Activated CD4-positive, alpha-beta T cell treated with anti-CD3 and anti-CD28 coated beads, Interleukin-2, Interleukin-6, amounts not matched to agents 100 ng/mL and 50 ng/mL, durations not matched to agents 16 hours and 8 hours (primary cell): ENCODE results near the gene IRF1.
"Not testable (repeated sequence)": the region's sequence is repeated elsewhere in the genome, so short reads cannot be mapped to it uniquely, and the experiment has no call there.

Experiments
- DNase-seq: peaks from one replicate; pipeline ENCODE4 v3.0.0-alpha.2; 2020

The IRF1 gene

GRCh38 chr5:132490484-132491367, at the start of gene IRF1:
IRF1 (minus strand) TSS chr5:132490773; CDS start chr5:132489478, 1,295 bp downstream.
- DNase-seq, result peak; percentile 99

- DNase-seq, result no peak
Observed at GRCh38 chr5:132540149-132540548, 49.6 kb upstream of the IRF1 start.

DNA sequence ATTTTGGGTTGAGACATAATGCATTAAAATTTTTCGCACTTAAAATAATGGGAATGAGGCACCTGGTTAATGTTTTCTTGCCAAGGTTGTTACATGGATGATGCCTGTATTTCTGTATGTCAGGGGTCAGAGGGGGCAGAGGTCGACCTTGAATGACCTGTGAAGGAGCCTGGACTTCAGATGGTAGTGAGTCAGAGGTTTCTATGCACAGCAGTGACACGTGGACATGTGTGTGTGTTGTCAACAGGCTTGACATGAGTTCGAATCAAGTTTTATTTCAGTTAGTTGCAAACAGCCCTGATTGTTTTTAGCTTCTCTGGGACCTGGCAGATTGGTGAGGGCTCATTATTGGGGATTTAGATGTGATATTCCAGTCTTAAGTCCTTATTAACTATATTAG, 49.1 kb upstream of the IRF1 start:
- DNase-seq, result no peak

DNA sequence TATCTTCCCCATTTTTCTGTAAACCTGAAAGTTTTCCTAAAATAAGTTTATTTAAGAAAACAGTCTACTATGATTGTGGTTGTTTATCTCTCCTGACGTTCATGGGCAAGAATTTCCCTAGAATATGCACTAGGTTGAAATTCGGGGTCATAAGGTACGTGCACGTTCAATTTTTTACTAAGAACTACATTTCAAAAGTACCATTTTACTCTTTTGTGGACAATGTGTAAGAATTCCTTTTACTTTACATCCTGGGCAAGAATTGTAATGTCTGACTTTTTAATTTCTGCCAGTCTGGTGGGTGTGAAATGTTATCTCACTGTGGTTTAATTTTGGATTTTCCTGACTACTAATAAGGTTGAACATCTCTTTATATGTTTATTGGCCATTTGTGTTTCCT, 40.4 kb upstream of the IRF1 start:
- peak; percentile 30 for DNase-seq

DNA sequence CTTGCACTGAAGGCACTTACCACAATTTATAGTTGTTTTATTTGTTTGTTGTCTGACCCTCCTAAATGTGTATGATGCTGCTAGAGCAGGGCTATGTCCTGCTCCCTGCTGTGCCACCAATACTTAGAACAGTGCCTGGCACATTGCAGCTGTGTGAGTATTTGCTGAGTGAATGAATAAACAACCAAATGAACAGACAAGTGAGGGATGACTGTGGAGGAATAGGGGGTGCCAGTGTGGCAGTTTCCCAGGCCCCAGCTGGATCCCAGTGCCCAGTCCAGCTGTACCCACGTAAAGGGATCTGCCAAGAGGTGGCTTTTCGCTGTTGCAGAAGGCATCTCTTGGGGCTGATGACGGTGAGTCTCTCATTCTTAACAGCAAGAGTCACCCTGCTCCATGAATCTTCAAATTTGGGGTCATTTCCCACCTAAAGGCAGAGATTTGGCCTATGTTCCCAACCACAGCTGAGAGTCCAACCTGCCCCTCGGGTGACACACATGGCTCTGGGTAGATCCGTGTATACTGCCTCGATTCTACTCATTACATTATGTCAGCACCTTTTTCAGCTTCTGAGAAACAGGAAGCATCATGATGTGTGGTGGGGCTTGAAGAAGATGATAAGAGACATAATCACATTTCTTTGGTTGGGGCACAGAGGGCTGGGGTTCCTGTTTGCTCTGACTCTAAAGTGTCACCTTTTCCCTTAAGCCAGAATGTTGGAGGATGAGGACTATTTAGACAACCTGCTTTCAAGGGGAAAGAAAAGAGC, 38.5 kb upstream of the IRF1 start:
- peak; percentile 49 for DNase-seq

- no peak for DNase-seq
Observed at GRCh38 chr5:132528021-132528420, 37.4 kb upstream of the IRF1 start.

DNA sequence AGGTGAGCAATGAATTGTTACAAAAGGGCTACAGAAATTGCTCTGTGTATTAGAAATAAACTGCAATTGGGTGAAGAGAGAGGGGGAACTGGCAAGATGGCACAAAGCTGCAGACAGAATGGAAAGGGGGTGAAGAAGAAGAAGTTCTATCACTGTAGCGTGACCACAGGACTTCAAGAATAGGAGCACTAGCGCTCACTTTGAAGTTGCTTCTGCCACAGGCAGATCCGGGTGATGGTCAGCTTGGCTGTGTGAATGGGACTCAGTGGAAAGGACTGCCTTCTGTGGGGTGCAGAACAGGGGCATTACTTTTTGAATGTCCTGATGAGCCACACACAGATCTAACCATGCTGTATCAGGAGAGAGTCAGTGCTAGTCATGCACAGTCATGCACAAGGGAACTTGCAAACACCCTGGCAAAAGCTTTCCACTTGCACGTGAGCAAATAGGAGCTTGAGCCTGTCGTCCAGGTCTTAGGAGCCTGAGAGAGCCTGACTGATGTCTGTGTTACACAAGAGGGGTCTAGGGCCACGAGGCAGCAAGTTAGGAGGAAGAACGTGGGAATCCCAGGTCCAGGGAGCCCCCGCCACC, 36.5 kb upstream of the IRF1 start:
- DNase-seq, result no peak

DNA sequence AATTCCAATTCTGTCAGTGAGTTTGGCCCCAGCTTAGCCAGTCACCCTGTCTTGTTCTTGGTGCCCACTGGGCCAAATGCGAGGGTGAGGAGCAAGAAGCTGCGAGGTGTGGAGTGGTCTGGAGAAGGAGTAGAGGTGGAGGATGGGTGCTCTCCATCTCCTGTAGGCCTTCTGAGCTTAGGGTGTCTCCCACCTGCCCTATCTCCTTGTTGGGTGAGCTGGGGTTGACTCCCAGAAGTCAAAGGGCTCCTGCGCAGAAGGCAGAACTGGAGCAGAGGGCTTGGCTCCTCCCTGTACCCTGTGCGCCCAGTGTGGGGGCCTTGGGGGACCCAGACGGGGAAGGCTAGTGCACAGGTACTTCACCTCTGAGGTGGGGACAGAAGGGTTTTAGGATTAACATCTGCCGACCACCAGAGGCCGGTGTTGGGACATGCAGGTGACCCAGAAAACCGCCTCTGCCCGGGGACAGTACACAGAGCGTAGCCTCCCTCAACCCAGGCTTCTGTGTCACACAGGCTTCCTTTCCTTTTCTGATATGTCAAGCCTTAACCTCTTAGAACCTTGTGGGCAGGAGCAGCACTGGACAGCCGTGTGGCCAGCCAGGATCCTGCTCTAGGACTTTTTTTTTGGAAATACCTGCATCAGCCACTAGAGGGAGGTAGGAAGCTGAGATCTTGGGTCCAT, 35.9 kb upstream of the IRF1 start:
- DNase-seq, result peak; percentile 65

DNA sequence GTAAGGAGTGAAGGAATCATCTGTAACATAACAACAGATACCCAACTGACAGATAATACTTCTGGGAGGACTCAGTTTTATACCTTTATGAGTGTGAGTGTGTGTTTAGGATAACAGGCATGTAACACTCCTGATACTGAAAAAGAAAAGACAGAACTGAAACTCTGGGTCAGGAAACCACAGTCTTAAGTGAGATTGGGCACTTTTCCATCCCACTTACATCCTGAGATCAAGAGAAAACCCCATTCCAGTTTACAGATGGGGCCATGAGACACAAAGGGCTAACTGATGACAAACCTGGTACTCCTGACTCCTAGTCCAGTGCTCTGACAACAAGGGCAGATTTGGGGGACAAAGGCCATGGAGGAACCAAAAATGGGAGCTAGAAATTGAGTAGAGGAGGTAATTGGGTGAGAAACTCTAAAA, 34.7 kb upstream of the IRF1 start:
- DNase-seq, result peak; percentile 60

- DNase-seq, result not testable (repeated sequence)
Observed at GRCh38 chr5:132524877-132525276, 34.3 kb upstream of the IRF1 start.

DNA sequence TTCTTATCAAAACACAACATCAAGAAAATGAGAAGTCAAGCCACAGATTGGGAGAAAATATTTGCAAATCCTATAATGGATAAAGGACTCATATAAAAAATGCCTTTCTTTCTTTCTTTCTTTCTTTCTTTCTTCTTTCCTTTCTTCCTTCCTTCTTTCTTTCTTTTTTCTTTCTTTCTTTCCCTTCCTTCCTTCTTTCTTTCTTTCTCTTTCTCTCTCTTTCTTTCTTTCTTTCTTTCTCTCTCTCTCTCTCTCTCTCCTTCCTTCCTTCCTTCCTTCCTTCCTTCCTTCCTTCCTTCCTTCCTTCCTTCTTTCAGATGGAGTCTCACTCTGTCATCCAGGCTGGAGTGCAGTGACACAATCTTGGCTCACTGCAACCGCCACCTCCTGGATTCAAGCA, 31.5 kb upstream of the IRF1 start:
- not testable (repeated sequence) for DNase-seq

- DNase-seq, result not testable (repeated sequence)
Observed at GRCh38 chr5:132513618-132514336, 23.2 kb upstream of the IRF1 start.

- no peak for DNase-seq
Observed at GRCh38 chr5:132510076-132510475, 19.5 kb upstream of the IRF1 start.

- peak; percentile 44 for DNase-seq
Observed at GRCh38 chr5:132506094-132506692, 15.6 kb upstream of the IRF1 start.

DNA sequence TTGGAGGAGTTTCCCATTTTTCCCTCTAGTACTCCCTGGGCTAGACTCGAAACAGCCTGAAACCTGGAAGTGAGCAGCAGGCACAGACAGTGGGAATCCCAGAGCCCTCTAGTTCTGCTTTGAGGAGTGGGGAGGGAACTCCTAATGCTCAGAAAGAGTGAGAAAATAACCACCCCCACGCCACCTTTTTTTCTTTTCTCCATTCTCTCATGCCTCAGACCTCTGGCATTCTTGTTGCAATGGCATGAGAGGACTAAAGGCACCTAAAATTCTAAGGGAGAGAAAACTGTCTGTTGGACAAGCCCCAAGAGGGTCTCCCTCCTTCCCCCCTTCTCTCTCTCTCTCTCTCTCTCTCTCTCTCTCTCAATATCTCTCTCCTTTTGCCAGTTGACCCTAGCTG, 15.1 kb upstream of the IRF1 start:
- DNase-seq, result no peak

GRCh38 chr5:132504746-132505145, 14.2 kb upstream of the IRF1 start:
- no peak for DNase-seq

- no peak for DNase-seq
Observed at GRCh38 chr5:132503244-132503643, 12.7 kb upstream of the IRF1 start.

DNA sequence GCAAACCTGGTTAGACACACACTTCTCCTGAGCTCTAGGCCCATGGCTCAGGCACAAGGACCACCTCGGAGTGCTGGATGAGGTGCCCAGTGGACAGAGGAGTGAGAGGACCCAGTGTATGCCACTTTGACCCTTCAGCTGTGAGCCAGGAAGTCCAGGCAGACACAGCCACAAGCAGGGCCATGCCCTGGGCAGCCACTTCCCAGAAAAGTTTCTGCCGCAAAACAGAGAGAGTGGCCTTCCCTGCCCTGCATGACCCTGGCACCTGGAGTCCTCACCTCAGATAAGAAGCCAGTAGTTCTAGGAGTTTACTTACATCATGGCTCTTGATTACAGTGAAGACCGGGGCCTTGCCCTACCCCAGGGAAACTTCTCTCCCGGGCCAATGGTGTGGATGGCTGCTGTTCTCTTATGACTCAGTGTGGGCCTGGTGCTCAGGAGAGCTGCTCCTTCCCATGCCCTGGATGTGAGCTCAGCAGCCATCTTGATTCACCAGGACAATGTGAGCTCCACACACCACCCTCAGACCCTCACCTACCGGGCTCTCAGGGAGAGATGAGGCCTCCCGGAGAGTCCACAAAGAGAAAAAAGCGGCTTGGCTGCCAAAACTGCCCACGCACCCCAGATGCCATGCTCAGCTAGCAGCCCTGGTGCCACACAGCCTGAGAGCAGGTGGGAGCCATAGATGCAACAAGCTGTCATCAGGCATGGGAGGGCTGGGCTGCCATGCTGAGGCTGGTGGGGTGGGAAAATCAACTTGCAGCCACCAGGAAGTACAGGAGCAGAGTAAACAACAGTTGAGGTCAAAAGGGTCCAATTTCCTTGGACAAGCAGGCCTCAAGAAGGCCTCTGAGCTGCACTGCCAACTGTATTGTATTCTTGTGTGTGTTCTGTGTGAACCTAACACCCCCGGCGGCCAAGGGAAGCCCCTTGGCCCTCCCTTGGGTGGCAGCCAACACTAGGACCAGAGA, 11.7 kb upstream of the IRF1 start:
- DNase-seq, result no peak

DNA sequence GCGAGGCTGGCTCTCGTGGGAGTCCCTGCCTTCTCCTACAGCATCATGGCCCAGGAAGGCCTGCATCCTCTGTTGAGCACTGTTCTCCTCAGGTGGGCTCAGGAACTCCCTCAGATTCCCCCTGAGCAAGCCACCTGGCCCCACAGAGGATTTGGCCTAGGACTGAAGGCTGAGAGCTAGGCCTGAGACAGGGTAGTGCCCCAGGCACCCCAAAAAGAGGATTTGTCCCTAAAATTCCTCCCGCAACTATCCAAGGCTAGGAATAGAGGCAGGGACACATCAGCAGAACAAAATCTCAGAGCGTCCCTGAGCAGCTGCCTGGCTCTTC, 11.0 kb upstream of the IRF1 start:
- DNase-seq, result no peak

GRCh38 chr5:132500931-132501628, 10.5 kb upstream of the IRF1 start:
- peak; percentile 85 for DNase-seq
